Calu3 (cell line): ENCODE measurements around the gene TUBB. TPM values are rescaled to one million over a fixed set of nuclear protein-coding genes. Genes with fewer than 3 reads are reported as not detected.
"Not testable (repeated sequence)": the region's sequence is repeated elsewhere in the genome, so short reads cannot be mapped to it uniquely, and the experiment has no call there.

Experiments used
- BruUV-seq: library from RNA; stranded (reverse); fragments of 400-500 nt; replicated peaks from 2 replicates; lab custom pipeline; 2021; lab: Mats Ljungman, UMichigan
- CTCF ChIA-PET: fragments of 300-600 bp; sonication (Branson Sonifier 250); formaldehyde crosslinking; loops from one replicate; lab custom pipeline; 2022; ENCODE audit warnings: antibody characterized with exemption; lab: Charles Lee
- DNase-seq: peaks from one replicate; pipeline ENCODE4 v3.0.0; 2022
- H3K27ac Mint-ChIP-seq: one replicate; pipeline ENCODE4 v1.8.0; 2022; ENCODE audit warnings: mixed read lengths; ENCODE audit not compliant: unreplicated experiment
- H3K27me3 Mint-ChIP-seq: one replicate; pipeline ENCODE4 v1.8.0; 2022; ENCODE audit warnings: mixed read lengths; ENCODE audit not compliant: unreplicated experiment
- H3K36me3 Mint-ChIP-seq: one replicate; pipeline ENCODE4 v1.8.0; 2022; ENCODE audit warnings: mild to moderate bottlenecking, moderate library complexity, mixed read lengths; ENCODE audit not compliant: insufficient read depth, unreplicated experiment
- H3K4me1 Mint-ChIP-seq: one replicate; pipeline ENCODE4 v1.8.0; 2022; ENCODE audit warnings: mild to moderate bottlenecking, low read depth, mixed read lengths; ENCODE audit not compliant: unreplicated experiment
- H3K4me3 Mint-ChIP-seq: one replicate; pipeline ENCODE4 v1.8.0; 2022; ENCODE audit warnings: mild to moderate bottlenecking, low read depth, moderate library complexity, mixed read lengths; ENCODE audit not compliant: unreplicated experiment
- H3K9me3 Mint-ChIP-seq: one replicate; pipeline ENCODE4 v1.8.0; 2022; ENCODE audit warnings: low read depth, mixed read lengths; ENCODE audit not compliant: unreplicated experiment
- intact Hi-C: fragments of 100-400 bp; cut with micrococcal nuclease; formaldehyde crosslinking; loops from one replicate; pipeline ENCODE4 v1.10.0; 2022; ENCODE audit not compliant: unreplicated experiment
- total RNA-seq: library from RNA; stranded (reverse); gene quantifications from 2 replicates; pipeline ENCODE4 v1.2.3, GENCODE V29; 2022
- TF ChIP-seq, protein P1 (sequence below): fragments of 200-600 bp; IDR thresholded peaks from one replicate; pipeline ENCODE4 v1.8.0; 2022; ENCODE audit warnings: antibody characterized with exemption; ENCODE audit not compliant: unreplicated experiment

The TUBB gene
- total RNA-seq, 1 experiment from 2014 or later: 1,123 TPM

GRCh38 chr6:30752157-30752927 is 32.2 kb downstream of the TUBB start:
- peak; percentile 100 for DNase-seq
- Mint-ChIP-seq H3K4me3 (peak overlapping the region; percentile 25), H3K27me3 (no peaks in the 10 kb centered on the region), H3K4me1 (peaks cover 56% of the 10 kb centered on the region), H3K36me3 (peaks cover 53% of the 10 kb centered on the region), H3K9me3 (no peaks in the 10 kb centered on the region), H3K27ac (peak overlapping the region; percentile 95)
- no TSS peak for BruUV-seq
- intact Hi-C loops: loop anchor here (1.0 kb wide), 1 partner anchor 11 kb away; no protein-coding TSS in a partner anchor
- CTCF ChIA-PET: interaction anchor here (0.6 to 2.0 kb wide), 22 partner anchors 8 to 335 kb away, joined by 3 to 36 read pairs (median 5); partner anchors contain the start of genes DDR1, FLOT1, IER3 and MDC1
- TF ChIP-seq, protein P1, sequence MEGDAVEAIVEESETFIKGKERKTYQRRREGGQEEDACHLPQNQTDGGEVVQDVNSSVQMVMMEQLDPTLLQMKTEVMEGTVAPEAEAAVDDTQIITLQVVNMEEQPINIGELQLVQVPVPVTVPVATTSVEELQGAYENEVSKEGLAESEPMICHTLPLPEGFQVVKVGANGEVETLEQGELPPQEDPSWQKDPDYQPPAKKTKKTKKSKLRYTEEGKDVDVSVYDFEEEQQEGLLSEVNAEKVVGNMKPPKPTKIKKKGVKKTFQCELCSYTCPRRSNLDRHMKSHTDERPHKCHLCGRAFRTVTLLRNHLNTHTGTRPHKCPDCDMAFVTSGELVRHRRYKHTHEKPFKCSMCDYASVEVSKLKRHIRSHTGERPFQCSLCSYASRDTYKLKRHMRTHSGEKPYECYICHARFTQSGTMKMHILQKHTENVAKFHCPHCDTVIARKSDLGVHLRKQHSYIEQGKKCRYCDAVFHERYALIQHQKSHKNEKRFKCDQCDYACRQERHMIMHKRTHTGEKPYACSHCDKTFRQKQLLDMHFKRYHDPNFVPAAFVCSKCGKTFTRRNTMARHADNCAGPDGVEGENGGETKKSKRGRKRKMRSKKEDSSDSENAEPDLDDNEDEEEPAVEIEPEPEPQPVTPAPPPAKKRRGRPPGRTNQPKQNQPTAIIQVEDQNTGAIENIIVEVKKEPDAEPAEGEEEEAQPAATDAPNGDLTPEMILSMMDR: no peak

DNA sequence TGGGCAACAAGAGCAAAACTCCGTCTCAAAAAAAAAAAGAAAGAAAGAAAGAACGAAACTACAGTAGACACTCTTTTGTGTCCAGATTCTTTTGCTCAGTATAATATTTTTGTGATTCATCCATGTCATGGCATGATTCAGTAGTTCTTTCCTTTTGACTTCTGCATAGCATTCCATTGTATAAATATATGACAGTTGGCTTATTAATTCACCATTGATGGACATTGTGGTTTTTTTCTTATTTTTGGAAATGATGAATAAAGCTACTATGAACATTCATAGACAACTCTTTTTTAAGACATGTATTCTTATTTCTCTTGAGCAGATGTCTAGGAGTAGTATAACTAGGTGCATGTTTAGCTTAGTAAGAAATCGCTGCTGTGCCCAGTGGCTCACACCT is 34.5 kb downstream of the TUBB start:
- Mint-ChIP-seq H3K36me3 (peaks cover 35% of the 10 kb centered on the region), H3K27me3 (no peaks in the 10 kb centered on the region), H3K4me3 (no peak overlapping the region), H3K9me3 (no peaks in the 10 kb centered on the region), H3K4me1 (peaks cover 51% of the 10 kb centered on the region), H3K27ac (peak overlapping the region; percentile 95)
- no TSS peak for BruUV-seq
- intact Hi-C loops: no loop called here
- DNase-seq: no peak
- TF ChIP-seq, protein P1: no peak
- CTCF ChIA-PET: interaction anchor here (1.1 to 1.9 kb wide), 2 partner anchors 15 to 27 kb away, joined by 3 to 5 read pairs; no protein-coding TSS in a partner anchor

GRCh38 chr6:30756405-30757003 is 36.4 kb downstream of the TUBB start:
- H3K27me3 Mint-ChIP-seq, H3K4me3 Mint-ChIP-seq, BruUV-seq, intact Hi-C loops, DNase-seq, H3K9me3 Mint-ChIP-seq: not testable (repeated sequence)
- Mint-ChIP-seq H3K4me1 (peaks cover 47% of the 10 kb centered on the region), H3K36me3 (peaks cover 25% of the 10 kb centered on the region), H3K27ac (peak overlapping the region; percentile 60)
- CTCF ChIA-PET: interaction anchor here (1.3 to 1.9 kb wide), 2 partner anchors 25 kb away, joined by 3 to 4 read pairs; no protein-coding TSS in a partner anchor

DNA sequence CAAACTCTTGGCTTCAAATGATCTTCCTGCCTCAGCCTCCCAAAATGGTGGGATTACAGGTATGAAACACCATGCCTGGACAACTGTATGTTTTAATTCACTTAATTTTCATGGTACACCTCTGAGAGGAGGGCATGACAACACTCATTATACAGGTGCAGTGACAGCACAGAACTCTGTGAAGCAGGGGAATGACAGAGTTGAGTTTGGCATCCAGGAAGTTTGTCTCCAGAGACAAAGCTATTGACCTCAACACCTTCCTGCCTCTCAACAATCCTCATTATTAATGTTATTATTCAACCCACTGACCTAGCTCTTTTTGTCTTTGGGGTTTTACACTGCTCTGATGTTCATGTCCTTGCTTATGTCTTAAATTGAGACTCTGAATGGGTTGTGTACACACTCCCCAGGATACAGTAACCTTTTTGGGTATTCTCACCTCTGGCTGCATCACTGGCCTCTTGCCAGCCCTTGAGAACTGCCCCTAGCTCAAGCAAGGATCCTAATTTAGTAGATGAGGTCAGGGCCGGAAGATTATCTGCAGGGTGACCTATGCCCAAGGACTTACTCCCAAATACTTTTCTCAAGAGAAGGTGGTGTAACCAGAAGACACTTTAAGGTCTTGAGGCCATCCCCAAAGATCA is 37.2 kb downstream of the TUBB start:
- TF ChIP-seq, protein P1: no peak
- H3K27me3 Mint-ChIP-seq: no peaks in the 10 kb centered on the region
- DNase-seq: no peak
- peak overlapping the region; percentile 60 for H3K27ac Mint-ChIP-seq
- no peaks in the 10 kb centered on the region for H3K9me3 Mint-ChIP-seq
- intact Hi-C loops: no loop called here
- H3K36me3 Mint-ChIP-seq: peaks cover 17% of the 10 kb centered on the region
- CTCF ChIA-PET: interaction anchor here (0.9 to 1.3 kb wide), 2 partner anchors 25 to 125 kb away, joined by 3 to 4 read pairs; no protein-coding TSS in a partner anchor
- no peak overlapping the region for H3K4me3 Mint-ChIP-seq
- no TSS peak for BruUV-seq
- peaks cover 39% of the 10 kb centered on the region for H3K4me1 Mint-ChIP-seq
